Fibroblast of skin of left biceps (primary cell): ENCODE data around the gene OSBPL3.

Source experiments
- DNase-seq, 2 experiments: peaks; one replicate each; pipeline ENCODE4 v3.0.0-alpha.2; 2013; ENCODE audit warnings: low read depth in 2 of 2

Gene OSBPL3

DNA sequence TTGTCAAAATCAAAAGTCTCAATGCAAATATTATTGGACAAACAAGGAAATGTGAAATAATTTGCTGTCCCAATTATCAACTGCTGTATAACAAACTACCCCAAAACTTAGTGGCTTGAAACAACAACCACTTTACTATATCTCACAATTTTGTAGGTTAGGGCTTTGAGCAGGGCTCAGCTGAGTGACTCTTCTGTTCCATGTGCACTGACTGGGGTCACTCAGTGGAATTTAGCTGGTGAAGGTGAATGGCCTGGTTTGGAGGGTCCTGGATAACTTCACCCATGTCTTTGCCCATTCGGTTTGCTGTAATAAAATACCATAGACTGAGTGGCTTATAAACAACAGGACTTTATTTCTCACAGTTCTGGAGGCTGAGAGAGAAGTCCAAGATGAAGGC lies 219.0 kb downstream of the OSBPL3 start:
- no peak for DNase-seq

GRCh38 chr7:24757353-24758275 lies 222.4 kb downstream of the OSBPL3 start, which contains the start of gene GSDME:
Gene GSDME (minus strand): TSS chr7:24757464. CDS start chr7:24749774, 7,690 bp downstream.
- DNase-seq, result no peak

- DNase-seq, result no peak
Observed at GRCh38 chr7:24756545-24757352, 223.2 kb downstream of the OSBPL3 start.

DNA sequence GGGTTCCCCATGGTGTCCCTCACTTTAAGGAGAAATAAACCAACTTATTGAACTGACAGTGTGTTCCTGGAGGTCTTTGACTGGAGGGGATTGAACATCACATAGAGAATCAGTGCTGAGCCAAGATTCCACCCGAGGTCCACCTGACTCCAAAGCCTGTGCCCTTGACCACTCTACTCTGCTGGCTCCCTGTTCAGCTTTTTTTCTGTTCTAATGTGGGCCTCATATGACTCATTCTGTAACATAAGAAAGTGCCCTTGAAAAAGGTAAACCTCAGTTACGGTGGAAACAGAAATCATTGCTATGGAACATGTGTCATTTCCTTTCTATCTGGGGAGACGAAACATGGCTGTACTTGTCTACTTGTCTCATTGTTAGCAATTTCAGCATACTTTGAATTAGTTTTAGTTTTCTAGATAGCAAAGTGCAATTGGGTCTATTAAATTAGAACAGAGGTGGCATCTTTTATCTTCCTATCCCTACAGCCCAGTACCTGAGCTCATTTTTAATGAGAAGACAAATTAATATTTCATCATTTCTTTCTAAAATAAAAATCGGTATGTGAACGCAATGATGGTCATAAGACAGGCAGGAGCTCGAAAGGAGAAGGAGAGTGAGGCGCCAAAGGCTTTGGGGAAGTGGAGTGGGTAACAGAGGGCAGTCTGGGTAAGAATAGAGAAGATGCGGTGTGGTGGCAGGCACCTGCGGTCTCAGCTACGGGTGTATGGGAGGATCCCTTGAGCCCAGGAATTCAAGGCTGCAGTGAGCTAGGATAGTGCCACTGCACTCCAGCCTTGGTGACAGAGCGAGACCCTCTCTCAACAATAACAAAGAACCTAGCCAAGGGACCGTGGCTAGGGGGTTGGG lies 224.2 kb downstream of the OSBPL3 start:
- no peak for DNase-seq

DNA sequence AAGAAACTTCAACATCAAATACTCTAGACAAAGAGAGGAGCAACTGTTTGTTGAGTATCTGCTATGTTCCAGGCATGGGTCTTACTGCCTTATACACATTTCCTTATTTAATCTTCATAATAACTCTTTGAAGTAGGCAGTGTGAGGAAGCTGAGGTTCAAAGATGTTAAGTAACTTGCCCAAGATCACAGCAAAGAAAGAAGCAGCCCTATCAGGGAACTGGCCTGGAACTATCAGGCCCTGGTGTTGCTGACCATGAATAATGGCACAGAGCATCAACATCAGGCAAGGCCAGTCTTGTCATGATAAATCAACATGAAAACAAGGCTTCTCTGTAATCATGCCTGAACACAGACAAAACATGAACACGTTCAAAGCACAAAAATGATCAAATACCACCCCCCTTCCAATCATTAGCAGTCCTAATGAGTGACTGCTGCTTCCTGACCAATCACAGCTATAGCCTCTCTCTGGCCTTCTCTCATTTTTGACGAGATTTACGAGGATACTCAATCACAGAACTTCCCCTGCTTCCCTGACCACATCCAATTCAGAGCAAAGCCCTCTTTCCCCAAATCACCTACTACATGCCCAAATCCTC lies 225.0 kb downstream of the OSBPL3 start:
- no peak for DNase-seq

GRCh38 chr7:24752073-24752800 lies 227.7 kb downstream of the OSBPL3 start:
- DNase-seq, result no peak

GRCh38 chr7:24751484-24751883 lies 228.5 kb downstream of the OSBPL3 start:
- DNase-seq, result no peak

DNA sequence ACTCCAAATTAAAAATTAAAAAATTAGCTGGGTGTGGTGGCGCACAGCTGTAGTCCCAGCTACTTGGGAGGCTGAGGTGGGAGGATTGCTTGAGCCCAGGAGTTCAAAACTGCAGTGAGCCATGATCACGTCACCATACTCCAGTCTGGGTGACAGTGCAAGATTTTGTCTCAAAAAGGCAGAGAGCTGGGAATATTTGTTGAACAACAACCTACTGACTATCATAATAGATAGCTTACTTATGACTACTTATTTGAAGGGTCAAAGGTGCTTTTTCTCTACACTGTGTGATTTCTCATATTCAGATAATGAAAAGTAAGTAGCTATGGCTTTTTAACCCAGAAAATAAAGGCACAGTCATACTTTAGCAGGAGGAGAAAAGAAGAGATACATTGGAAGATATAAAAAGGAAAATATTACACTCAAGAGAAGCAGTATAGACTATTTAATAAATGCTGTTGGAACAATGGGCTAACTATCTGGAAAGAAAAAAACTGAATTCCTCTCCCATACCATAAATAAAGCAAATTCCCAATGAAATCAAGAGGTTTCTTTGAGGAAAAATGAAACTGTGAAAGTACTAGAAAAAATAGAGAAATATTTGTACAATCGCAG lies 229.4 kb downstream of the OSBPL3 start:
- no peak for DNase-seq

DNA sequence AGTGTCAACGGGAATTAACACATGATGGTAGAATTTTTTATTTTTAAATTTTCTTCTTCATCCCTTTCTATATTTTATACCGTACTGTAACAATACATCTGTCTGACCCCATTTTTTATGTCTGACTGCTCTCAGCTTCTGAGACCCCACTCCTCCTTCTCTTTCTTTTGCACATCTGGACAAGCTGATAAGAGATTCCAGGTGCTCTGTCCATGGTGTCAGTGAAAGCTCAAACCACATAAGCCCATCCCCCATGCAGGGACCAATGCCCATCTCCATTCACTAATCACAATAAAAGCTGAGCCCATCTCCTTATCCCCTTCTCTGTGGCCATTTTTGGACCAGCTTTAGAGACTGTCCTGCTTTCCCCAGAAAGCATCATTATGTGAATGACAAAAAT lies 231.5 kb downstream of the OSBPL3 start:
- no peak for DNase-seq
